CD4-positive, CD25-positive, alpha-beta regulatory T cell (primary cell): Measurements from ENCODE around the gene KCNQ2. TPM values are rescaled to one million over a fixed set of nuclear protein-coding genes. Genes with fewer than 3 reads are reported as not detected.
A peak's percentile ranks its signal among the peaks of the same experiment; 100 is the strongest.

Experiments
- ATAC-seq, 2 donors: fragments of 150-1000 bp; cut with Tn5 transposase; one replicate each; pipeline ENCODE4 v1.10.0; 2021; ENCODE audit warnings: low read depth in 2 of 2, moderate number of reproducible peaks in 2 of 2, moderate library complexity in 1 of 2
- DNase-seq, 3 donors: peaks; one replicate each; pipeline versions ENCODE4 v3.0.0 to v3.0.0-alpha.2; 2012 to 2022; ENCODE audit warnings: mixed read lengths in 1 of 3
- H3K27ac ChIP-seq: one replicate; pipeline ENCODE4 v1.7.0; 2013; ENCODE audit warnings: mild to moderate bottlenecking, low read length; ENCODE audit not compliant: insufficient read depth, poor library complexity, severe bottlenecking
- H3K27me3 ChIP-seq: one replicate; pipeline ENCODE4 v1.7.0; 2013; ENCODE audit warnings: low read length; ENCODE audit not compliant: control insufficient read depth, insufficient read depth
- H3K36me3 ChIP-seq: one replicate; pipeline ENCODE4 v1.7.0; 2013; ENCODE audit warnings: mild to moderate bottlenecking, low read length, moderate library complexity; ENCODE audit not compliant: control insufficient read depth, insufficient read depth
- H3K4me1 ChIP-seq: 2 replicates; pipeline ENCODE4 v1.7.0; 2013; ENCODE audit warnings: mild to moderate bottlenecking, low read length; ENCODE audit not compliant: insufficient read depth, control insufficient read depth, poor library complexity, severe bottlenecking
- H3K4me3 ChIP-seq: one replicate; pipeline ENCODE4 v1.7.0; 2013; ENCODE audit warnings: low read depth, mild to moderate bottlenecking, low read length, moderate library complexity
- H3K9me3 ChIP-seq, 2 experiments: 1 replicate in 1 of 2; 2 replicates in 1 of 2; pipeline ENCODE4 v1.7.0; 2013; ENCODE audit warnings: low read length in 2 of 2, mild to moderate bottlenecking in 1 of 2, moderate library complexity in 1 of 2; ENCODE audit not compliant: control insufficient read depth in 2 of 2
- H3K27ac Mint-ChIP-seq, 3 donors: one replicate each; pipeline ENCODE4 v1.8.0; 2020 to 2022; ENCODE audit warnings: mild to moderate bottlenecking in 3 of 3, mixed read lengths in 3 of 3, moderate library complexity in 2 of 3
- H3K27me3 Mint-ChIP-seq: one replicate; pipeline ENCODE4 v1.8.0; 2022; ENCODE audit warnings: mild to moderate bottlenecking, mixed read lengths
- H3K36me3 Mint-ChIP-seq: one replicate; pipeline ENCODE4 v1.8.0; 2020; ENCODE audit warnings: mixed read lengths
- H3K4me1 Mint-ChIP-seq, 4 donors: one replicate each; pipeline ENCODE4 v1.8.0; 2020 to 2022; ENCODE audit warnings: mixed read lengths in 4 of 4, mild to moderate bottlenecking in 1 of 4
- H3K4me3 Mint-ChIP-seq, 4 donors: one replicate each; pipeline ENCODE4 v1.8.0; 2020 to 2022; ENCODE audit warnings: mild to moderate bottlenecking in 4 of 4, mixed read lengths in 4 of 4, moderate library complexity in 3 of 4
- H3K9me3 Mint-ChIP-seq, 7 donors: one replicate each; pipeline ENCODE4 v1.8.0; 2020 to 2022; ENCODE audit warnings: mixed read lengths in 7 of 7, mild to moderate bottlenecking in 3 of 7, moderate library complexity in 2 of 7
- polyA plus RNA-seq, 4 donors: library from polyadenylated mRNA; unstranded; fragments of 300-500 nt; fragmentation: Illumina TruSeq; gene quantifications; one replicate each; pipeline ENCODE4 v1.2.3, GENCODE V29; 2021
- total RNA-seq: library from RNA; stranded (reverse); gene quantifications from one replicate; pipeline ENCODE4 v1.2.3, GENCODE V29; 2022

Gene KCNQ2
- total and polyA plus RNA-seq, 5 donors from 2014 or later: 0.77 to 1.1 (median 0.89) TPM; not detected in 2

DNA sequence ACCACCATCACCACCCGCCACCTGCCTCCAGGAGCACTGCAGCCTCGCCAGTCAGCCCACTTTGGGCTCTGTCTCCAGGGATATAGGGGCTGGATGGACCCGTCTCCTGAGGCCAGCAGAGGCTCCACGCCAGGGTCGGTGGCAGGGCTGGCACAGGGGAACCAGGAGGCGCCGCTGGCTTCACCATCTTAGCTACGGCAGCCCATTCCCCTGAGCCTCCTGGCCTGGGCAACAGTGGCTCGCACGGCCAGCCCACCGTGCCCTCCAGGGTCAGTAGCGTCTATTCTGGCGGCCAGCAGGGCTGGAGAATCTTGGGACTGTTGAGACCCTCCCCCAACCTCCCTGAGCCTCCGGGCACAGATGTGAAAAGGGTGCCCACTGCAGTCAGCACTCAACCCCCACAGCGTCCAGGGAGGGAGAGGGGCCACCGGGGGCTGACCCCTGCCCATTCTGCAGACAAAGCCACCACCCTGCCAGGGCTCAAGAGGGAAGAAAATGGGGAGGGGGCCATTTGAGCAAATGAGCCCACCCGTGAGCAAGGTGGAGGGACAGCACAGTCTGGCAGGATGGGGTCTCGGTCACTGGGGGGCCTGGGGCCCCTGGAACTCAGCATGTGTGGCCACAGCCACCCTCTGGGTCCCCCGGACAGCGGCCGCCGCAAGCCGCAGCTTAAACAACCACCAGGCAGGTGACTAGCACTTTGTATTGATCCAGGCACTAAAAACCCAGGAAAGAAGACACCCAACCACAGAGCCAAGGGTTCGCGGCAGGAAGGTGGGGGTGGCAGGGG is 28.7 kb downstream of the KCNQ2 start:
- Mint-ChIP-seq H3K9me3 (peaks cover 0 to 1% (median 0%) of the 10 kb centered on the region in 7 donors), H3K27me3 (peaks cover 4% of the 10 kb centered on the region), H3K27ac (no peak overlapping the region), H3K4me1 (peaks cover 5 to 15% (median 7%) of the 10 kb centered on the region in 4 donors), H3K4me3 (no peak overlapping the region), H3K36me3 (no peaks in the 10 kb centered on the region)
- Histone ChIP-seq H3K9me3 (no peaks in the 10 kb centered on the region), H3K36me3 (no peaks in the 10 kb centered on the region), H3K27ac (no peak overlapping the region), H3K4me3 (no peak overlapping the region), H3K27me3 (no peaks in the 10 kb centered on the region), H3K4me1 (peaks cover 14% of the 10 kb centered on the region)
- no peak for DNase-seq
- no peak for ATAC-seq

DNA sequence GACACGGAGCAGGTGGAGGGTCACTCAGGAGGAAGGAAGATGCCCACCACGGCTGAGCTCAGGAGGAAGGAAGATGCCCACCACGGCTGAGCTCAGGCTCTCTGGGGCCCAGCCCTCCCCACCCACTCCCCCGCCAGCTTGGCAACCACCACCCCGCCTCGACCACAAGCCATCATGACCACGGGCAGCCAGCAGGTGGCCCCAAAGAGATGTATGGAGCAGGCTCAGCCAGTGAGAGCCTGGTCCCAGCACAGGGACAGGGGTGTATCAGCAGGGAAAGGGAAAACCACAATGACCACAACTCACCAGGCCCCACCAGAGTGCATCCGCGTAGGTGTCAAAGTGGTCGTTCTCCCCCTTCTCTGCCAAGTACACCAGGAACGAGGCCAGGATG is 30.4 kb downstream of the KCNQ2 start:
- Histone ChIP-seq H3K9me3 (no peaks in the 10 kb centered on the region), H3K36me3 (no peaks in the 10 kb centered on the region), H3K27ac (peak overlapping the region; percentile 37), H3K4me1 (peaks cover 14% of the 10 kb centered on the region), H3K4me3 (no peak overlapping the region), H3K27me3 (no peaks in the 10 kb centered on the region)
- Mint-ChIP-seq H3K36me3 (no peaks in the 10 kb centered on the region), H3K4me3 (no peak overlapping the region), H3K9me3 (peaks cover 0 to 1% (median 0%) of the 10 kb centered on the region in 7 donors), H3K27ac (peak overlapping the region in 1 of 3 donors; percentile 78), H3K27me3 (peaks cover 4% of the 10 kb centered on the region), H3K4me1 (peaks cover 5 to 15% (median 7%) of the 10 kb centered on the region in 4 donors)
- peak; percentile 32 to 42 (median 41) for DNase-seq
- ATAC-seq: peak; percentile 50 to 62

DNA sequence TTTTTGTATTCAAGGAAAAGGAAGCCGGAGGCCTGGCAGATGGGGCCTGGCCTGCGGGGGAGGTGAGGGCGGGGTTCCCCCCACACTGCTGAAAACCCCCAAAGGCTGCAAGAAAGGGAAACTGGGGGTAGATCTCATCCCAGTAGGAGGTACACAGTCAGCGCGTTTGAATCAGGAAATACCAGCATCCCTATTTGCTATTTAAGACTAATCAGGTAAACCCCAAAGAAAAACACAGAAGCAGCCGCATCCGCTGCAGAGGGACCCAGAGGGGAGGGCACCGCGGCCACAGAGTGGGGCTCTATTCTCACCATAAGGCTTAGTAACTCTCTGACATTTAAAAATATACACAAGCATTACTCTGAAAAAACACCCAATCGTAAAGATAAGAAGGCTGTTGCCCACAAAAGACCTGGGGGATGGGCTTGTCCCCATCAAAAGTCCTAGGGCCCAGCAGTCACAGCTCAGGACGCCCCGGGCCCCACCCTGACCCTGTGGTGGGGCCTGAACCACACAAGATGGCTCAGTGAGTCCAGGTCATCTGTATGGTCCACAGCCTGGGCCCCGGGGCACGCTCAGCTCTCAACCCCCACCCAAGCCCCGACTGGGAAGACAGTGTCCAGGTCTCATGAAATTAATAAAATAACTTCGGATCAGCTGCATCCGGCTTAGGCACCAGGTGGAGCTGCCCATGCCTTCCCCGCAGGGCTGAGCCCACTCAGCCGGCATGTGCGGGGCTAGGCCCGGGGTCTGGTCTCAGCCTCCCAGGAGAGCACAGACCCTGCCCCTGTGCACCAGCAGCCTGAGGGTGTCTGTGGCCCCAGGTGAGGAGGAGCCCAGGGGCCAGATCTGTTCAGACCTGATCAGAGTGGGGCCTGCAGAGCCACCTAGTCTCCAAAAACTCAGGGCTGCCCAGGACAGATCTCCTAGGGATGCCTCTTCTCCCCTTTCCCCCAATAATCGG is 31.0 kb downstream of the KCNQ2 start:
- H3K27me3 ChIP-seq: no peaks in the 10 kb centered on the region

DNA sequence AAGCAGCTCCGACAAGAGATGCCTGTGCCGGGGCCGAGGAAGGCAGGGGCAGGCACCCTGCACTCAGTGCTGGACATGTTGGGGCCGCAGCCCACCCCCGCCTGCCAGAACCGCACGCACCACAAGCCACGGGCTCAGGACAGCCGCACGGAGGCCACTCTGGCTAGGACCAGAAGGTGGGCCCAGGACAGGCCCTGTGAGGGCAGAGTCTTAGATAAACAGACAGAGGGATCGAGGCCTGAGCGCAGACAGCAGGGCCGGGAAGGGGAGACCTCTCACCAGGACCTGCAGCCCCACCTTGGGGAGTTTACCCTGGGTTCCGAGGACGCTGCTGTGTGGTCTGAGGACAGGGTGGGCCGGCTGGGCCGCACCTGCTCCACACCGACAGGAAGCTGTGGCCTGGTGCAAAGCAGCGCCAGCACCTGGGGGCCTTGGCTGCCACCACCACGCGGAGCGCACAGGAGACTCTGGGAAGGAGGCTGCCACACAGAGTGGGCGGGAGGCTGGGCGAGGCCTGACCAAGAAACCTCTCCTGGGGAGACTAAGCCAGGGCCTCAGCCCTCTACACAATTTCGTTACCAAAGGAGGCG is 32.0 kb downstream of the KCNQ2 start:
- ATAC-seq (no peak), DNase-seq (no peak)
- H3K27me3 Mint-ChIP-seq: peaks cover 4% of the 10 kb centered on the region
- no peaks in the 10 kb centered on the region for H3K9me3 ChIP-seq
- peaks cover 5 to 15% (median 7%) of the 10 kb centered on the region in 4 donors for H3K4me1 Mint-ChIP-seq
- no peak overlapping the region for H3K4me3 ChIP-seq
- H3K36me3 Mint-ChIP-seq: no peaks in the 10 kb centered on the region
- H3K27me3 ChIP-seq: no peaks in the 10 kb centered on the region
- H3K4me1 ChIP-seq: peaks cover 14% of the 10 kb centered on the region
- no peak overlapping the region for H3K4me3 Mint-ChIP-seq
- peaks cover 0 to 1% (median 0%) of the 10 kb centered on the region in 7 donors for H3K9me3 Mint-ChIP-seq
- no peaks in the 10 kb centered on the region for H3K36me3 ChIP-seq
- no peak overlapping the region for H3K27ac Mint-ChIP-seq
- no peak overlapping the region for H3K27ac ChIP-seq

More for the DNA sequence above, 31.0 kb downstream of the KCNQ2 start:
- H3K9me3 Mint-ChIP-seq: peaks cover 0 to 1% (median 0%) of the 10 kb centered on the region in 7 donors
- peak overlapping the region; percentile 68 to 91 (median 84) for H3K27ac Mint-ChIP-seq
- Histone ChIP-seq H3K4me3 (no peak overlapping the region), H3K9me3 (no peaks in the 10 kb centered on the region), H3K4me1 (peaks cover 14% of the 10 kb centered on the region), H3K36me3 (no peaks in the 10 kb centered on the region), H3K27ac (peak overlapping the region; percentile 50)
- peaks cover 4% of the 10 kb centered on the region for H3K27me3 Mint-ChIP-seq
- H3K4me3 Mint-ChIP-seq: peak overlapping the region; percentile 8 to 84 (median 63)
- DNase-seq (peak in 2 of 3 donors; percentile 24 to 25), ATAC-seq (peak; percentile 68 to 70)
- H3K36me3 Mint-ChIP-seq: no peaks in the 10 kb centered on the region
- H3K4me1 Mint-ChIP-seq: peaks cover 5 to 15% (median 7%) of the 10 kb centered on the region in 4 donors

DNA sequence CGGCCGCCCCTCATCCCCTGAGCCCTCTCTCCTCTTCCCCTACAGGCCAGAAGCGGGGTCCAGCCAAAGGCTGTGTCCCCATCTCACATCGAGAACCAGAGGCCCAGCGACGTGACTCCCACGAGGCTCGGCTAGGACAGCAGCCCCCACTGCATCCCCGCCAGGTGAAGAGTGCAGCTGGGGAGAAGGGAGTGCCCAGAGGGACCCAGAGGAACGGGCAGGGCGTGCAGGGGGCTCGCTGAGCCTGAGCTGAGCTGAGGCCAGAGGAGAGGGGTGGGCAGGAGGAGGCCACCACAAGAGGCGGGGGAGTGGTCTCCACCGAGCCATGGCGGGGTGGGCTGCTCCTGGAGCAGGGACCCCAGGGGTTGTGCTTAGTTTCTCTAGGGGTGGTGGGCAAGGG is 32.6 kb downstream of the KCNQ2 start:
- Histone ChIP-seq H3K27me3 (no peaks in the 10 kb centered on the region), H3K36me3 (no peaks in the 10 kb centered on the region), H3K27ac (no peak overlapping the region), H3K4me1 (peaks cover 16% of the 10 kb centered on the region), H3K4me3 (no peak overlapping the region), H3K9me3 (no peaks in the 10 kb centered on the region)
- ATAC-seq (no peak), DNase-seq (no peak)
- Mint-ChIP-seq H3K36me3 (no peaks in the 10 kb centered on the region), H3K9me3 (peaks cover 0 to 1% (median 0%) of the 10 kb centered on the region in 7 donors), H3K4me1 (peaks cover 5 to 17% (median 9%) of the 10 kb centered on the region in 4 donors), H3K27me3 (peaks cover 4% of the 10 kb centered on the region), H3K27ac (no peak overlapping the region), H3K4me3 (no peak overlapping the region)

DNA sequence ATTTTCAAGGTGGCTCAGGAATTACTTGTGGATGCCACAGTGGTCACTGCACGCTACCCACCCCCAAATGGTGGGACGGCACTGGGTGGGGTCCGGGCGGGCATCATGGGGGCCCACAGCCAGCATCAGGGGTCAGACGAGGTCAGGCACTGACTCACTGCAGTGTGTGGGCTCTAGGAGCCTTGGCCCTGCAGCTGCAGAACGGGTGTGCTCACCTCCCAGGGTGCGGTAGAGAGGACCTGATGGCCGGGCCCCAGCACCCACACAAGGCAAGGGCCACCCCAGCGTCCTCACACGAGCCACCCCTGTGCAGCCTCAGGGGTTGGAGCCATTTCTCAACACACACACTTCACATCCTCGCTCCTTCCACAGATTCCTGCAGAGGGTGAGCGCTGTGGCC is 34.3 kb downstream of the KCNQ2 start:
- DNase-seq (no peak), ATAC-seq (no peak)
- peaks cover 5 to 26% (median 15%) of the 10 kb centered on the region in 4 donors for H3K4me1 Mint-ChIP-seq
- H3K27me3 ChIP-seq: no peaks in the 10 kb centered on the region
- no peaks in the 10 kb centered on the region for H3K9me3 ChIP-seq
- no peak overlapping the region for H3K4me3 Mint-ChIP-seq
- H3K4me1 ChIP-seq: peaks cover 20% of the 10 kb centered on the region
- H3K27me3 Mint-ChIP-seq: peaks cover 4% of the 10 kb centered on the region
- H3K27ac ChIP-seq: no peak overlapping the region
- no peak overlapping the region for H3K27ac Mint-ChIP-seq
- H3K9me3 Mint-ChIP-seq: peaks cover 0 to 4% (median 0%) of the 10 kb centered on the region in 7 donors
- no peaks in the 10 kb centered on the region for H3K36me3 Mint-ChIP-seq
- H3K4me3 ChIP-seq: no peak overlapping the region
- no peaks in the 10 kb centered on the region for H3K36me3 ChIP-seq

DNA sequence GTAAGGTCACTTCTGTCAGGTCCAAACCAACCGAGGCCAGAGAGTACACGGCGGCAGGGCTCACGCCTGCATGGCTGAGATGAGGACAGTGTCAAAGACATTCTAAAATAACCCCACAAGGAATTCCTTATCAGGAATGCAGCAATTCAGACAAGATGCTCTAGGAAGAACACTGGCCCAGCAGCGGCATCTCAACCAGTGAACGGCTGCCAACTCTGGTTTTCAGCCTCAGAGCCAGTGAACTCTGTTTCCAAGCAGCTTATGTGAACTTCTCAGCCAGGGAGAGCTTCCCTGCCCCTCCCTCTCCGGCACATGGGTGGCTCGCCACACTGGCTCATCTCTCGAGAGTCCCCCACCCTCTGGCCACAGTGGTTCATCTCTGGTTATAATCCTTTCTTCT is 36.9 kb downstream of the KCNQ2 start:
- H3K27ac Mint-ChIP-seq: peak overlapping the region in 1 of 3 donors; percentile 48
- peaks cover 0 to 12% (median 8%) of the 10 kb centered on the region in 4 donors for H3K4me1 Mint-ChIP-seq
- no peak overlapping the region for H3K4me3 Mint-ChIP-seq

More for the DNA sequence above, 36.9 kb downstream of the KCNQ2 start:
- no peak overlapping the region for H3K4me3 ChIP-seq
- H3K36me3 ChIP-seq: no peaks in the 10 kb centered on the region
- H3K9me3 Mint-ChIP-seq: peaks cover 0 to 6% (median 0%) of the 10 kb centered on the region in 7 donors
- no peaks in the 10 kb centered on the region for H3K27me3 Mint-ChIP-seq
- no peaks in the 10 kb centered on the region for H3K9me3 ChIP-seq
- H3K27ac ChIP-seq: no peak overlapping the region
- ATAC-seq (no peak), DNase-seq (no peak)
- H3K4me1 ChIP-seq: peaks cover 6% of the 10 kb centered on the region
- H3K27me3 ChIP-seq: no peaks in the 10 kb centered on the region
- H3K36me3 Mint-ChIP-seq: no peaks in the 10 kb centered on the region
